Body of pancreas (tissue), 4 donors: Measurements from ENCODE around the gene BMP10.

Experiments used
- CTCF ChIP-seq, 7 experiments: fragments of 450-650 bp in 4 of 7; fragments of 200-600 bp in 3 of 7; sonication (generic) in 3 of 7; IDR thresholded peaks; one replicate each; pipeline ENCODE4 v1.5.1; 2016 to 2019; ENCODE audit warnings: antibody characterized with exemption in 7 of 7
- POLR2A ChIP-seq, 3 donors: fragments of 450-650 bp; IDR thresholded peaks; one replicate each; pipeline ENCODE4 v1.6.1; 2016; ENCODE audit warnings: antibody characterized with exemption in 3 of 3, mild to moderate bottlenecking in 2 of 3

- TF ChIP-seq CTCF (IDR thresholded peaks at IDR 0.05) (no peak), POLR2A (IDR thresholded peaks at IDR 0.05) (no peak)
These were observed 11.1 kb downstream of the BMP10 start for GRCh38 chr2:68860111-68860510.
